GM23338 (cell line): ENCODE measurements around the gene ENTPD5.

Experiments used
- CREB1 ChIP-seq: fragments of 250-450 bp; sonication (Bioruptor Pico); IDR thresholded peaks from 2 replicates; pipeline ENCODE4 v1.5.0; 2020; ENCODE audit warnings: low read depth, mild to moderate bottlenecking, moderate library complexity
- CTCF ChIP-seq, 2 experiments: fragments of 200-600 bp in 1 of 2; sonication (generic) in 1 of 2; conservative IDR thresholded peaks; 2 replicates each; pipeline versions ENCODE4 v1.5.1 to v1.6.1; 2016 to 2017; ENCODE audit warnings: antibody characterized with exemption in 2 of 2, low read depth in 2 of 2, mild to moderate bottlenecking in 2 of 2, moderate library complexity in 1 of 2
- ETS1 ChIP-seq: IDR thresholded peaks from 2 replicates; pipeline ENCODE4 v1.6.1; 2016; ENCODE audit warnings: antibody characterized with exemption
- EZH2 ChIP-seq: fragments of 200-600 bp; sonication (generic); IDR thresholded peaks from one replicate; pipeline ENCODE4 v1.8.0; 2017; ENCODE audit warnings: antibody characterized with exemption, mild to moderate bottlenecking, low read depth; ENCODE audit not compliant: unreplicated experiment
- EZH2phosphoT487 ChIP-seq: fragments of 200-600 bp; sonication (generic); IDR thresholded peaks from one replicate; pipeline ENCODE4 v1.8.1; 2018; ENCODE audit warnings: antibody characterized with exemption; ENCODE audit not compliant: unreplicated experiment
- JUNB ChIP-seq: IDR thresholded peaks from one replicate; pipeline ENCODE4 v1.6.1; 2016; ENCODE audit warnings: antibody characterized with exemption; ENCODE audit not compliant: unreplicated experiment
- NANOG ChIP-seq: IDR thresholded peaks from 2 replicates; pipeline ENCODE4 v1.6.1; 2016; ENCODE audit warnings: antibody characterized with exemption, borderline replicate concordance
- POLR2AphosphoS5 ChIP-seq: IDR thresholded peaks from 2 replicates; pipeline ENCODE4 v1.6.1; 2016; ENCODE audit warnings: antibody characterized with exemption, low read depth
- REST ChIP-seq: IDR thresholded peaks from one replicate; pipeline ENCODE4 v1.6.1; 2018; ENCODE audit warnings: antibody characterized with exemption; ENCODE audit not compliant: unreplicated experiment
- STAT1 ChIP-seq: IDR thresholded peaks from one replicate; pipeline ENCODE4 v1.6.1; 2016; ENCODE audit warnings: antibody characterized with exemption; ENCODE audit not compliant: unreplicated experiment
- ZNF114 ChIP-seq: fragments of 250-450 bp; sonication (Bioruptor Pico); IDR thresholded peaks from 2 replicates; pipeline ENCODE4 v1.5.0; 2020; ENCODE audit warnings: mild to moderate bottlenecking, moderate library complexity
- ZNF462 ChIP-seq: fragments of 250-450 bp; sonication (Bioruptor Pico); IDR thresholded peaks from 2 replicates; pipeline ENCODE4 v1.5.0; 2020; ENCODE audit warnings: mild to moderate bottlenecking, moderate library complexity

- TF ChIP-seq CTCF (conservative IDR thresholded peaks at IDR 0.05; ENCODE audit: low read depth in 2 of 2) (no peak), POLR2AphosphoS5 (no peak), CREB1 (CRISPR knock-in tag) (no peak), REST (no peak), EZH2 (no peak), ETS1 (no peak), EZH2phosphoT487 (no peak), STAT1 (no peak), JUNB (no peak), NANOG (no peak), ZNF114 (no peak), ZNF462 (no peak)
Observed at GRCh38 chr14:73988065-73988464, 31.0 kb downstream of the ENTPD5 start.
